COR-L47 (cell line): Measurements from ENCODE around the gene MUC4.
"Not testable (repeated sequence)": the region's sequence is repeated elsewhere in the genome, so short reads cannot be mapped to it uniquely, and the experiment has no call there.

Source experiments
- DNase-seq: peaks from one replicate; lab custom pipeline; 2025; lab: John Stamatoyannopoulos, UW

Gene MUC4

GRCh38 chr3:195838714-195839113, 27.0 kb upstream of the MUC4 start:
- no peak for DNase-seq

GRCh38 chr3:195836476-195837135, 24.9 kb upstream of the MUC4 start:
- DNase-seq = no peak

- no peak for DNase-seq
These were observed 24.1 kb upstream of the MUC4 start for GRCh38 chr3:195835791-195836190.

GRCh38 chr3:195834675-195835583, 23.2 kb upstream of the MUC4 start:
- DNase-seq = no peak

GRCh38 chr3:195829897-195830254, 18.1 kb upstream of the MUC4 start:
- DNase-seq = no peak

- no peak for DNase-seq
These were observed 17.0 kb upstream of the MUC4 start for GRCh38 chr3:195828762-195829161.

- no peak for DNase-seq
These were observed 14.4 kb upstream of the MUC4 start for GRCh38 chr3:195825857-195826804.

- no peak for DNase-seq
These were observed 13.5 kb upstream of the MUC4 start for GRCh38 chr3:195825191-195825588.

- not testable (repeated sequence) for DNase-seq
These were observed 12.9 kb upstream of the MUC4 start for GRCh38 chr3:195824425-195825190.

- DNase-seq = peak; percentile 41
These were observed 12.3 kb upstream of the MUC4 start for GRCh38 chr3:195823999-195824398.

GRCh38 chr3:195823280-195823679, 11.6 kb upstream of the MUC4 start:
- DNase-seq = no peak

- DNase-seq = no peak
These were observed 10.5 kb upstream of the MUC4 start for GRCh38 chr3:195822131-195822696.

GRCh38 chr3:195821403-195822130, 9.8 kb upstream of the MUC4 start:
- DNase-seq = no peak

GRCh38 chr3:195820901-195821300, 9.2 kb upstream of the MUC4 start:
- no peak for DNase-seq

- no peak for DNase-seq
These were observed 8.5 kb upstream of the MUC4 start for GRCh38 chr3:195820186-195820585.

- DNase-seq = no peak
These were observed 6.6 kb upstream of the MUC4 start for GRCh38 chr3:195818301-195818700.

- no peak for DNase-seq
These were observed 5.9 kb upstream of the MUC4 start for GRCh38 chr3:195817578-195818135.

- not testable (repeated sequence) for DNase-seq
These were observed 4.7 kb upstream of the MUC4 start for GRCh38 chr3:195816276-195816913.

- no peak for DNase-seq
These were observed 3.5 kb upstream of the MUC4 start for GRCh38 chr3:195815169-195815771.
